Activated CD8-positive, alpha-beta memory T cell treated with anti-CD3 and anti-CD28 coated beads, Interleukin-2, amount 50 U/mL, for 48 hours (primary cell): ENCODE data around the gene PRRT1.
A peak's percentile ranks its signal among the peaks of the same experiment; 100 is the strongest.
"Not testable (repeated sequence)": the region's sequence is repeated elsewhere in the genome, so short reads cannot be mapped to it uniquely, and the experiment has no call there.

ENCODE experiments used
- DNase-seq: peaks from one replicate; pipeline ENCODE4 v3.0.0-alpha.2; 2020

Gene PRRT1

GRCh38 chr6:32187725-32188380, 36.1 kb upstream of the PRRT1 start:
- not testable (repeated sequence) for DNase-seq

GRCh38 chr6:32187009-32187709, 35.4 kb upstream of the PRRT1 start:
- no peak for DNase-seq

- not testable (repeated sequence) for DNase-seq
Observed at GRCh38 chr6:32186151-32186840, 34.6 kb upstream of the PRRT1 start.

- DNase-seq = peak; percentile 68
Observed at GRCh38 chr6:32185681-32186131, 34.0 kb upstream of the PRRT1 start.

- no peak for DNase-seq
Observed at GRCh38 chr6:32184084-32184640, 32.4 kb upstream of the PRRT1 start, which contains the start of gene AGER. TSS of gene AGER (minus strand) at chr6:32184253. CDS start at chr6:32184222, 31 bp downstream.

GRCh38 chr6:32183483-32184083, 31.8 kb upstream of the PRRT1 start:
- DNase-seq = no peak

- DNase-seq = no peak
Observed at GRCh38 chr6:32183030-32183429, 31.3 kb upstream of the PRRT1 start.

GRCh38 chr6:32182555-32182981, 30.8 kb upstream of the PRRT1 start:
- DNase-seq = no peak

GRCh38 chr6:32181915-32182529, 30.3 kb upstream of the PRRT1 start:
- DNase-seq = no peak

GRCh38 chr6:32181148-32181702, 29.5 kb upstream of the PRRT1 start:
- DNase-seq = no peak

- DNase-seq = no peak
Observed at GRCh38 chr6:32179766-32180405, 28.1 kb upstream of the PRRT1 start.

- no peak for DNase-seq
Observed at GRCh38 chr6:32178547-32179440, 27.1 kb upstream of the PRRT1 start.

- peak; percentile 90 for DNase-seq
Observed at GRCh38 chr6:32177788-32178546, 26.2 kb upstream of the PRRT1 start, which contains the start of gene RNF5. TSS of gene RNF5 (plus strand) at chr6:32178405. CDS start at chr6:32178512, 107 bp downstream.

- DNase-seq = peak; percentile 70
Observed at GRCh38 chr6:32177183-32177787, 25.5 kb upstream of the PRRT1 start.

- DNase-seq = no peak
Observed at GRCh38 chr6:32176476-32177182, 24.9 kb upstream of the PRRT1 start.

GRCh38 chr6:32175711-32176475, 24.2 kb upstream of the PRRT1 start, which contains the start of gene AGPAT1:
TSS of gene AGPAT1 (minus strand) at chr6:32176084. CDS start at chr6:32171496, 4,588 bp downstream.
- peak; percentile 97 for DNase-seq

- no peak for DNase-seq
Observed at GRCh38 chr6:32175322-32175710, 23.6 kb upstream of the PRRT1 start.

GRCh38 chr6:32174416-32174815, 22.7 kb upstream of the PRRT1 start:
- no peak for DNase-seq
